PC-9 (cell line): ENCODE measurements around the gene WDHD1.

Experiments
- EZH2 ChIP-seq: fragments of 200-600 bp; sonication (generic); IDR thresholded peaks from 2 replicates; pipeline ENCODE4 v1.8.0; 2017; ENCODE audit warnings: antibody characterized with exemption, low read depth
- TF ChIP-seq, protein P1 (sequence below): fragments of 200-600 bp; sonication (generic); conservative IDR thresholded peaks from 2 replicates; pipeline ENCODE4 v1.6.1; 2017; ENCODE audit warnings: mixed run types, antibody characterized with exemption, mild to moderate bottlenecking, moderate library complexity

DNA sequence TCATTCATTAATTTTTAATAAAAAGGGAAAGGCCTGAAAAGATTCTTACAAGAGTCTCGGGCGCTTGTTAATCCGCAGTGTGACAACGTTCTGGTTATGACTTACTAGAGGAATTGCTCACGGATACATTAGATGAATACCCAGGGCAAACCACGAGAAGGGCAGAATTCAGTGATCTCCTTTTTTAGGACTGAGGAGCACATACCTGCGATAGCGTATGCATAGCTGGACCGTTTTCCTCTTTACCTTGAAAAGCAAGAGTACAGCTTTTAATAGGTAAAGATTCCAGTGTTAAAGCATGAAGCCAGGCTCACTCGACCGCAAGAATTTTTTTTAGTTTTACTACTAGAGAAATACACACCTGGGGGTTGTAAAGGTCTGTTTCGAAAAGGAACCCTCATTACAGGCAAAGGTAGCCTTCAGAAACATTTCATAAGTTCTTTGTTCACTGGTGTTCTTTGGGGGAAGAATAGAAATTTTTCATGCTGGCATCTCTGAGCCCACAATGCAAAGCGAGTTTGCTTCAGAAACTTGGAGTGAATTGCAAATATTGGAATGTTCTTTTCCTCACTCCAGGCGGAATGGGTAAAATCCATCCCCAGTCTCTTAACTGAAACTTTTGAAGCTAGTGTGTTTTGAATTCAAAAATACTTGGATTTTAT lies 25.5 kb upstream of the WDHD1 start:
- TF ChIP-seq, protein P1, sequence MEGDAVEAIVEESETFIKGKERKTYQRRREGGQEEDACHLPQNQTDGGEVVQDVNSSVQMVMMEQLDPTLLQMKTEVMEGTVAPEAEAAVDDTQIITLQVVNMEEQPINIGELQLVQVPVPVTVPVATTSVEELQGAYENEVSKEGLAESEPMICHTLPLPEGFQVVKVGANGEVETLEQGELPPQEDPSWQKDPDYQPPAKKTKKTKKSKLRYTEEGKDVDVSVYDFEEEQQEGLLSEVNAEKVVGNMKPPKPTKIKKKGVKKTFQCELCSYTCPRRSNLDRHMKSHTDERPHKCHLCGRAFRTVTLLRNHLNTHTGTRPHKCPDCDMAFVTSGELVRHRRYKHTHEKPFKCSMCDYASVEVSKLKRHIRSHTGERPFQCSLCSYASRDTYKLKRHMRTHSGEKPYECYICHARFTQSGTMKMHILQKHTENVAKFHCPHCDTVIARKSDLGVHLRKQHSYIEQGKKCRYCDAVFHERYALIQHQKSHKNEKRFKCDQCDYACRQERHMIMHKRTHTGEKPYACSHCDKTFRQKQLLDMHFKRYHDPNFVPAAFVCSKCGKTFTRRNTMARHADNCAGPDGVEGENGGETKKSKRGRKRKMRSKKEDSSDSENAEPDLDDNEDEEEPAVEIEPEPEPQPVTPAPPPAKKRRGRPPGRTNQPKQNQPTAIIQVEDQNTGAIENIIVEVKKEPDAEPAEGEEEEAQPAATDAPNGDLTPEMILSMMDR = no peak
- TF ChIP-seq EZH2 = no peak
